ENCODE results near the gene FYB1.
"Not testable (repeated sequence)": the region's sequence is repeated elsewhere in the genome, so short reads cannot be mapped to it uniquely, and the experiment has no call there.

The FYB1 gene

GRCh38 chr5:39186289-39186688 is 33.1 kb downstream of the FYB1 start:
- no peak for DNase-seq

GRCh38 chr5:39185761-39186160 is 33.6 kb downstream of the FYB1 start:
- no peak for DNase-seq

GRCh38 chr5:39179561-39179960 is 39.8 kb downstream of the FYB1 start:
- not testable (repeated sequence) for DNase-seq

- DNase-seq: peak; percentile 91
These were observed 40.5 kb downstream of the FYB1 start for GRCh38 chr5:39178861-39179260.

- no peak for DNase-seq
These were observed 41.2 kb downstream of the FYB1 start for GRCh38 chr5:39178171-39178570.

GRCh38 chr5:39177631-39177964 is 41.8 kb downstream of the FYB1 start:
- DNase-seq: no peak

- no peak for DNase-seq
These were observed 42.4 kb downstream of the FYB1 start for GRCh38 chr5:39176759-39177630.

GRCh38 chr5:39175273-39175955 is 43.9 kb downstream of the FYB1 start:
- no peak for DNase-seq

- no peak for DNase-seq
These were observed 46.3 kb downstream of the FYB1 start for GRCh38 chr5:39173069-39173468.

GRCh38 chr5:39172593-39172992 is 46.8 kb downstream of the FYB1 start:
- no peak for DNase-seq

GRCh38 chr5:39171647-39172046 is 47.7 kb downstream of the FYB1 start:
- no peak for DNase-seq

GRCh38 chr5:39169081-39169480 is 50.3 kb downstream of the FYB1 start:
- DNase-seq: no peak

GRCh38 chr5:39167972-39168342 is 51.4 kb downstream of the FYB1 start:
- DNase-seq: no peak

- peak; percentile 87 for DNase-seq
These were observed 52.0 kb downstream of the FYB1 start for GRCh38 chr5:39167141-39167971.

GRCh38 chr5:39164529-39165402 is 54.6 kb downstream of the FYB1 start:
- DNase-seq: no peak

GRCh38 chr5:39164016-39164415 is 55.3 kb downstream of the FYB1 start:
- DNase-seq: no peak

- no peak for DNase-seq
These were observed 57.8 kb downstream of the FYB1 start for GRCh38 chr5:39161578-39161977.

- peak; percentile 50 for DNase-seq
These were observed 58.7 kb downstream of the FYB1 start for GRCh38 chr5:39160576-39161213.

- DNase-seq: no peak
These were observed 59.4 kb downstream of the FYB1 start for GRCh38 chr5:39159811-39160490.

- DNase-seq: no peak
These were observed 60.6 kb downstream of the FYB1 start for GRCh38 chr5:39158786-39159185.

- DNase-seq: no peak
These were observed 61.2 kb downstream of the FYB1 start for GRCh38 chr5:39158127-39158593.
